ENCODE data around the gene NMNAT2. TPM values are rescaled to one million over a fixed set of nuclear protein-coding genes. Genes with fewer than 3 reads are reported as not detected.

NMNAT2 gene
- polyA plus RNA-seq, 1 donor from 2014 or later: 43.8 TPM

DNA sequence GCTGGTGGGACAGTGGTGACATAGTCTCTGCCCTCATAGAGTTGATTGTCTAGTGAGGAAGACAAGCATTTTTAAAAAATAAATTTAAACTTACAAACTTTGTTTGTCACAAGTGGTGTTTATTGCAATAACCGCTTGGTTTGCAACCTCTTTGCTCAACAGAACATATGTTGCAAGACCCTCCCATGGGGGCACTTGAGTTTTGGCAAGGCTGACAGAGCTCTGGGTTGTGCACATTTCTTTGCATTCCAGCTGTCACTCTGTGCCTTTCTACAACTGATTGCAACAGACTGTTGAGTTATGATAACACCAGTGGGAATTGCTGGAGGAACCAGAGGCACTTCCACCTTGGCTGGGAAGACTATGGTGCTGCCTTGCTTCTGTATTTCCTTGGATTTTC, 173.7 kb downstream of the NMNAT2 start (continued):
- TF ChIP-seq RAD21 (conservative IDR thresholded peaks at IDR 0.05) (no peak), TAF1 (IDR thresholded peaks at IDR 0.05; ENCODE audit: low read depth) (no peak), SMC3 (conservative IDR thresholded peaks at IDR 0.05; ENCODE audit: poor library complexity) (no peak)

DNA sequence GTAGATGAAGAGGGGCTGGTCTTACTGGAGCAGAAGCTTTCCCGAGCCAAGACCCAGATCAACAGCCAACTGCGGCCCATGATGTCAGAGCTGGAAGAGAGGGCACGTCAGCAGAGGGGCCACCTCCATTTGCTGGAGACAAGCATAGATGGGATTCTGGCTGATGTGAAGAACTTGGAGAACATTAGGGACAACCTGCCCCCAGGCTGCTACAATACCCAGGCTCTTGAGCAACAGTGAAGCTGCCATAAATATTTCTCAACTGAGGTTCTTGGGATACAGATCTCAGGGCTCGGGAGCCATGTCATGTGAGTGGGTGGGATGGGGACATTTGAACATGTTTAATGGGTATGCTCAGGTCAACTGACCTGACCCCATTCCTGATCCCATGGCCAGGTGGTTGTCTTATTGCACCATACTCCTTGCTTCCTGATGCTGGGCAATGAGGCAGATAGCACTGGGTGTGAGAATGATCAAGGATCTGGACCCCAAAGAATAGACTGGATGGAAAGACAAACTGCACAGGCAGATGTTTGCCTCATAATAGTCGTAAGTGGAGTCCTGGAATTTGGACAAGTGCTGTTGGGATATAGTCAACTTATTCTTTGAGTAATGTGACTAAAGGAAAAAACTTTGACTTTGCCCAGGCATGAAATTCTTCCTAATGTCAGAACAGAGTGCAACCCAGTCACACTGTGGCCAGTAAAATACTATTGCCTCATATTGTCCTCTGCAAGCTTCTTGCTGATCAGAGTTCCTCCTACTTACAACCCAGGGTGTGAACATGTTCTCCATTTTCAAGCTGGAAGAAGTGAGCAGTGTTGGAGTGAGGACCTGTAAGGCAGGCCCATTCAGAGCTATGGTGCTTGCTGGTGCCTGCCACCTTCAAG, 174.8 kb downstream of the NMNAT2 start:
- H3K4me3 ChIP-seq (ENCODE audit: low read length): no peak overlapping the region
- H2AFZ ChIP-seq (ENCODE audit: low read depth, low read length): no peak overlapping the region
- H3K4me2 ChIP-seq (ENCODE audit: low read length): no peak overlapping the region
- no peak overlapping the region for H3K9ac ChIP-seq (ENCODE audit: low read length)
- H3F3A ChIP-seq (ENCODE audit: insufficient read depth, low read length, poor library complexity, severe bottlenecking): no peaks in the 10 kb centered on the region
- H3K27me3 ChIP-seq (ENCODE audit: insufficient read depth, low read depth, low read length): no peaks in the 10 kb centered on the region
- H3K9me2 ChIP-seq (ENCODE audit: insufficient read depth, low read length): no peaks in the 10 kb centered on the region
- H3K79me2 ChIP-seq (replicated peaks; ENCODE audit: insufficient read depth, low read length): no peaks in the 10 kb centered on the region
- H3K27ac ChIP-seq (ENCODE audit: low read length): no peak overlapping the region
- TF ChIP-seq REST (IDR thresholded peaks at IDR 0.05; ENCODE audit: borderline replicate concordance): no peak
- no peak for TF ChIP-seq TAF1 (IDR thresholded peaks at IDR 0.05; ENCODE audit: low read depth)
- TF ChIP-seq RAD21 (conservative IDR thresholded peaks at IDR 0.05): no peak
- TF ChIP-seq EZH2 (IDR thresholded peaks at IDR 0.05; ENCODE audit: borderline replicate concordance, insufficient read depth, low read length, poor library complexity, severe bottlenecking): no peak
- no peak for TF ChIP-seq MXI1 (conservative IDR thresholded peaks at IDR 0.05; ENCODE audit: poor library complexity, severe bottlenecking)
- no peak for TF ChIP-seq POLR2AphosphoS5 (IDR thresholded peaks at IDR 0.05)
- TF ChIP-seq CTCF (IDR thresholded peaks at IDR 0.05; ENCODE audit: poor library complexity, severe bottlenecking): no peak
- no peak for TF ChIP-seq EP300 (conservative IDR thresholded peaks at IDR 0.05; ENCODE audit: poor library complexity, severe bottlenecking)
- TF ChIP-seq SMC3 (conservative IDR thresholded peaks at IDR 0.05; ENCODE audit: poor library complexity): no peak
- H3K9me3 ChIP-seq (ENCODE audit: low read length): no peaks in the 10 kb centered on the region
- H3K36me3 ChIP-seq (ENCODE audit: insufficient read depth, low read length): no peaks in the 10 kb centered on the region
- no peaks in the 10 kb centered on the region for H4K20me1 ChIP-seq (ENCODE audit: insufficient read depth)

DNA sequence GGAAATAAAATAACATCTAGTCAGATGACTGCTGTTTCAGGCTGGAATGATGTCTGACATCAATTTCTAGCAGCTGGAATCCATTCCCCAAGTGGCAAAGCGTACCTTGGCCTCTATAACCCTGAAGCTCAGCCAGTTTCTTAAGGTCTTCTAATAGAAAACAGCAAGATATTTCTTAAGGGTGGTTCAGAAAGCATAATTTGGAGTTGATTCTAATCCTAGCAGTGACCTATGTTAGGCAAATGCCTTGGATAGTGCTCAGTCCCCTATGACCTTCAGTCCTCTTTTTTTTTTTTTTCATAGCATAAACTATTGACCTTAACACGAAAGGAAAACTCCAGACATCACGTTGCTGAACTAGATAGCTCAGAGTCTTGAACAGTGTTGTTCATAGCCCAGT, 175.6 kb downstream of the NMNAT2 start:
- Histone ChIP-seq H3K9ac (ENCODE audit: low read length) (no peak overlapping the region), H3K4me2 (ENCODE audit: low read length) (no peak overlapping the region), H3F3A (ENCODE audit: insufficient read depth, low read length, poor library complexity, severe bottlenecking) (no peaks in the 10 kb centered on the region), H3K9me3 (ENCODE audit: low read length) (no peaks in the 10 kb centered on the region), H3K79me2 (replicated peaks; ENCODE audit: insufficient read depth, low read length) (no peaks in the 10 kb centered on the region), H3K27me3 (ENCODE audit: insufficient read depth, low read depth, low read length) (no peaks in the 10 kb centered on the region), H2AFZ (ENCODE audit: low read depth, low read length) (no peak overlapping the region), H3K9me2 (ENCODE audit: insufficient read depth, low read length) (no peaks in the 10 kb centered on the region), H3K36me3 (ENCODE audit: insufficient read depth, low read length) (no peaks in the 10 kb centered on the region), H4K20me1 (ENCODE audit: insufficient read depth) (no peaks in the 10 kb centered on the region), H3K27ac (ENCODE audit: low read length) (no peak overlapping the region), H3K4me3 (ENCODE audit: low read length) (no peak overlapping the region)
- TF ChIP-seq RAD21 (conservative IDR thresholded peaks at IDR 0.05) (no peak), MXI1 (conservative IDR thresholded peaks at IDR 0.05; ENCODE audit: poor library complexity, severe bottlenecking) (no peak), EZH2 (IDR thresholded peaks at IDR 0.05; ENCODE audit: borderline replicate concordance, insufficient read depth, low read length, poor library complexity, severe bottlenecking) (no peak), POLR2AphosphoS5 (IDR thresholded peaks at IDR 0.05) (no peak), TAF1 (IDR thresholded peaks at IDR 0.05; ENCODE audit: low read depth) (no peak), REST (IDR thresholded peaks at IDR 0.05; ENCODE audit: borderline replicate concordance) (no peak), EP300 (conservative IDR thresholded peaks at IDR 0.05; ENCODE audit: poor library complexity, severe bottlenecking) (no peak), SMC3 (conservative IDR thresholded peaks at IDR 0.05; ENCODE audit: poor library complexity) (no peak), CTCF (IDR thresholded peaks at IDR 0.05; ENCODE audit: poor library complexity, severe bottlenecking) (no peak)
